Prostate gland (tissue), 2 donors: ENCODE results near the gene MAML3. TPM values are rescaled to one million over a fixed set of nuclear protein-coding genes. Genes with fewer than 3 reads are reported as not detected.

ENCODE experiments used
- DNase-seq: peaks from one replicate; pipeline ENCODE4 v3.0.0-alpha.2; 2019; ENCODE audit warnings: low spot score
- H3K27ac ChIP-seq, 2 donors: fragments of 200-600 bp; sonication (generic); 2 replicates each; pipeline ENCODE4 v1.5.1; 2017 to 2019
- H3K27me3 ChIP-seq: fragments of 200-600 bp; sonication (generic); replicated peaks from 2 replicates; pipeline ENCODE4 v1.5.1; 2019; ENCODE audit not compliant: insufficient read depth
- H3K36me3 ChIP-seq, 2 donors: fragments of 200-600 bp; sonication (generic); 1 replicate in 1 of 2; 2 replicates in 1 of 2; pipeline versions ENCODE4 v1.5.1 to v1.8.1; 2017 to 2019
- H3K4me1 ChIP-seq: fragments of 200-600 bp; sonication (generic); replicated peaks from 2 replicates; pipeline ENCODE4 v1.5.1; 2019
- H3K4me3 ChIP-seq, 2 donors: fragments of 200-600 bp; sonication (generic); 2 replicates each; pipeline ENCODE4 v1.5.1; 2017 to 2019
- H3K9me3 ChIP-seq: fragments of 200-600 bp; sonication (generic); 2 replicates; pipeline ENCODE4 v1.5.1; 2017
- CTCF ChIP-seq, 4 experiments: fragments of 200-600 bp in 2 of 4; fragments of 450-650 bp in 2 of 4; sonication (generic) in 2 of 4; IDR thresholded peaks; 1 replicate in 3 of 4; 2 replicates in 1 of 4; pipeline ENCODE4 v1.5.1; 2016 to 2019; ENCODE audit warnings: antibody characterized with exemption in 4 of 4, mild to moderate bottlenecking in 2 of 4, moderate library complexity in 2 of 4
- POLR2A ChIP-seq: fragments of 450-650 bp; IDR thresholded peaks from one replicate; pipeline ENCODE4 v1.6.1; 2016; ENCODE audit warnings: antibody characterized with exemption, mild to moderate bottlenecking
- POLR2AphosphoS5 ChIP-seq: sonication (generic); formaldehyde crosslinking; IDR thresholded peaks from one replicate; pipeline ENCODE4 v1.6.1; 2017; ENCODE audit warnings: antibody characterized with exemption
- WGBS: methylation state at CpG from one replicate; pipeline ENCODE4 v1.1.5; 2018; 5-methylcytosine and 5-hydroxymethylcytosine counted together
- intact Hi-C: fragments of 100-400 bp; cut with DNase I; formaldehyde crosslinking; loops from one replicate; pipeline ENCODE4 v1.14.2; 2022
- total RNA-seq, 2 donors: library from RNA; depleted of rRNA; stranded (reverse); fragments of >200 nt; gene quantifications; one replicate each; pipeline ENCODE4 v1.1.0, GENCODE V29; 2016

Gene MAML3
- total RNA-seq, 2 donors from 2014 or later = 15.0 to 30.6 TPM

- 94% methylated on average over 2 of the region's 2 CpGs for WGBS
- Histone ChIP-seq H3K27ac (no peak overlapping the region), H3K4me3 (no peak overlapping the region), H3K36me3 (no peaks in the 10 kb centered on the region), H3K9me3 (no peaks in the 10 kb centered on the region), H3K4me1 (peaks cover 8% of the 10 kb centered on the region), H3K27me3 (no peaks in the 10 kb centered on the region)
- DNase-seq = no peak
- TF ChIP-seq POLR2A = no peak
- TF ChIP-seq CTCF (IDR thresholded peaks at IDR 0.05) = no peak
- TF ChIP-seq POLR2AphosphoS5 = no peak
- intact Hi-C loops = no loop called here
These were observed 481.8 kb downstream of the MAML3 start for GRCh38 chr4:139672215-139672614.

GRCh38 chr4:139670775-139671174 lies 483.2 kb downstream of the MAML3 start:
- Histone ChIP-seq H3K27ac (no peak overlapping the region), H3K4me1 (peaks cover 2% of the 10 kb centered on the region), H3K27me3 (no peaks in the 10 kb centered on the region), H3K9me3 (no peaks in the 10 kb centered on the region), H3K36me3 (no peaks in the 10 kb centered on the region), H3K4me3 (no peak overlapping the region)
- DNase-seq = no peak
- TF ChIP-seq CTCF (IDR thresholded peaks at IDR 0.05) = no peak
- intact Hi-C loops = no loop called here
- 95% methylated on average over 3 of the region's 3 CpGs for WGBS

- no peak for DNase-seq
- intact Hi-C loops = loop anchor here (5.0 to 10.0 kb wide), 4 partner anchors 62 to 582 kb away; partner anchors contain the start of gene MAML3
- H3K4me1 ChIP-seq = peaks cover 7% of the 10 kb centered on the region
- H3K36me3 ChIP-seq = no peaks in the 10 kb centered on the region
- H3K27ac ChIP-seq = no peak overlapping the region
- no peaks in the 10 kb centered on the region for H3K27me3 ChIP-seq
- WGBS = 80% methylated on average over 6 of the region's 6 CpGs
- no peaks in the 10 kb centered on the region for H3K9me3 ChIP-seq
- no peak overlapping the region for H3K4me3 ChIP-seq
- TF ChIP-seq CTCF (IDR thresholded peaks at IDR 0.05) (no peak), POLR2A (no peak), POLR2AphosphoS5 (no peak)
These were observed 484.1 kb downstream of the MAML3 start for GRCh38 chr4:139669890-139670289.

GRCh38 chr4:139669335-139669734 lies 484.6 kb downstream of the MAML3 start:
- intact Hi-C loops = loop anchor here (5.0 to 10.0 kb wide), 4 partner anchors 63 to 583 kb away; partner anchors contain the start of gene MAML3
- TF ChIP-seq POLR2A (no peak), POLR2AphosphoS5 (no peak), CTCF (IDR thresholded peaks at IDR 0.05) (no peak)
- 88% methylated on average over 6 of the region's 6 CpGs for WGBS
- H3K4me3 ChIP-seq = no peak overlapping the region
- peaks cover 7% of the 10 kb centered on the region for H3K4me1 ChIP-seq
- no peak overlapping the region for H3K27ac ChIP-seq
- no peaks in the 10 kb centered on the region for H3K36me3 ChIP-seq
- no peaks in the 10 kb centered on the region for H3K9me3 ChIP-seq
- DNase-seq = no peak
- H3K27me3 ChIP-seq = no peaks in the 10 kb centered on the region

- Histone ChIP-seq H3K4me1 (peaks cover 7% of the 10 kb centered on the region), H3K36me3 (no peaks in the 10 kb centered on the region), H3K27me3 (no peaks in the 10 kb centered on the region), H3K27ac (peak overlapping the region; percentile 87 to 91), H3K4me3 (no peak overlapping the region), H3K9me3 (no peaks in the 10 kb centered on the region)
- DNase-seq = no peak
- intact Hi-C loops = loop anchor here (5.0 to 10.0 kb wide), 4 partner anchors 64 to 584 kb away; partner anchors contain the start of gene MAML3
- TF ChIP-seq CTCF (IDR thresholded peaks at IDR 0.05) (no peak), POLR2A (no peak), POLR2AphosphoS5 (no peak)
- WGBS = 78% methylated on average over 4 of the region's 4 CpGs
These were observed 485.3 kb downstream of the MAML3 start for GRCh38 chr4:139668658-139669201.
